ENCODE data around the gene MACROH2A2.
A peak's percentile ranks its signal among the peaks of the same experiment; 100 is the strongest.

The MACROH2A2 gene

DNA sequence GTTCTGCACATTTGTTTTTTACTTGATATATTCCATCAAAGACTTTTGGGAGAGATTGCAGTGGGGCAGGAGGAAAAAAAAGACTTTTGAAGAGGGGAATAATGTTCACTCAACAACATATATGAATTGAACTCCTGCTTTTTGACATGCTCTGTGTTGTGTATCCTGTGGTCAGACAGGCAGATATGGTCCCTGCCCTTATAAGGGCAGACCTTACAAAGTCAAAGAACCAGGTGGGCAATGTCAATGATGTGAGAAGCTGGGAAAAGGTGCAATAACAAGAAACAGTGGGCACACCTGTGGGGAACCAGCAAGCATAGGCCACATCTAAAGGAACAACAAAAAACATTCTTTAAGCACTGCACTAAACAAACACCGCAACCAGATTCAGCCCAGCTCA, 71.8 kb downstream of the MACROH2A2 start:
- no peak overlapping the region for H3K4me3 Mint-ChIP-seq
- H3K9me3 Mint-ChIP-seq (ENCODE audit: low read depth), result no peaks in the 10 kb centered on the region
- H3K36me3 Mint-ChIP-seq, result peaks cover 2% of the 10 kb centered on the region
- H3K27me3 Mint-ChIP-seq, result no peaks in the 10 kb centered on the region
- H3K4me1 Mint-ChIP-seq (ENCODE audit: low read depth), result no peaks in the 10 kb centered on the region
- no peak overlapping the region for H3K27ac Mint-ChIP-seq

DNA sequence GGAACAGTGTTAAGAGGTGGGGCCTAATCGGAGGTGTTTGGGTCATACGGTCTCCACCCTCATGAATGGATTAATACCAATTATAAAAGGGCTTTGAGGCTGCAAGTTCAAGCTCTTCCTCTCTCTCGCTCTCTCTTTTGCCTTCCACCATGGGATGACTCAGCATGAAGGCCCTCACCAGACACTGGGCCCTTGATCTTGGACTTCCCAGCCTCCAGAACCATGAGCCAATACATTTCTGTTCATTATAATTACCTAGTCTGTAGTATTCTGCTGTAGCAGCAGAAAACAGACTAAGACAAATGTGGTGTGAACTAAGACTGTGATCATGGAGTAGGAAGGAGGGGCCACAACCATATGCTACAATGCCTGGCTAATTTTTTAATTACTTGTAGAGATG, 72.3 kb downstream of the MACROH2A2 start:
- no peak overlapping the region for H3K27ac Mint-ChIP-seq
- H3K4me3 Mint-ChIP-seq, result no peak overlapping the region
- no peaks in the 10 kb centered on the region for H3K4me1 Mint-ChIP-seq (ENCODE audit: low read depth)
- H3K27me3 Mint-ChIP-seq, result no peaks in the 10 kb centered on the region
- no peaks in the 10 kb centered on the region for H3K9me3 Mint-ChIP-seq (ENCODE audit: low read depth)
- peaks cover 2% of the 10 kb centered on the region for H3K36me3 Mint-ChIP-seq

DNA sequence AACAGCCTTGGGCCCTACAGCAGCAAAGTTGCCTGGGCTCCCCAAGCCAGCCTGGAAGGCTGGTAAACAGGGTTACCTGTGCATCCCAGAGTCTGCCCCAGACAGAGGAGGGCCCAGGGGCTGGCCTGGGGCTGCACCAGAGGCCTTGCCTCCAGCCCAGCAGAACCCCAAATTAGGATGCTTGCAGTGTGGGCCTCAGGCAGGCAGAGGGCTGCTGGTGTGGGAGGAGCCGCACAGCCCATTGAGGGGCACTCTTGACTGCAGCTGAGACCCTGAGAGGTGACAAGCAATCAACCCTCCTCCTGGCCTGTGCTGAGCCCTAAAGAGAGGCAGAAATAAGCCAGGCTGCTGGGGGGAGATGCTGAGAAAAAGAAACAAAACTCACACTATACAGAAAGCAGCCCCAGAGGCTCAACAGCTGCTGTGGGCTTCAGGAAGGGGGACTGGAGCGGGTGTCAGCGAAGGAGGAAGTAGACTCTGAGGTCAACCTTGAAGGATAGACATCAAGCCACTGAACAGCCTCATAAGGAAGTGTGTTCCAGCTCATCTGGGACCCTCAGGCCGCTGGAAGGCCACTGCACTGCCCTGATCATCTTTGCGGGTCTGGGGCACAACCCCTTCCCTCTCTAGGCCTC, 73.4 kb downstream of the MACROH2A2 start:
- Mint-ChIP-seq H3K27ac (no peak overlapping the region), H3K27me3 (no peaks in the 10 kb centered on the region), H3K9me3 (ENCODE audit: low read depth) (no peaks in the 10 kb centered on the region), H3K36me3 (peaks cover 7% of the 10 kb centered on the region), H3K4me3 (no peak overlapping the region), H3K4me1 (ENCODE audit: low read depth) (peaks cover 7% of the 10 kb centered on the region)

- Mint-ChIP-seq H3K4me1 (ENCODE audit: low read depth) (peaks cover 10% of the 10 kb centered on the region), H3K27me3 (no peaks in the 10 kb centered on the region), H3K4me3 (no peak overlapping the region), H3K27ac (no peak overlapping the region), H3K36me3 (peaks cover 7% of the 10 kb centered on the region), H3K9me3 (ENCODE audit: low read depth) (no peaks in the 10 kb centered on the region)
Measured at GRCh38 chr10:70126700-70127395, 74.2 kb downstream of the MACROH2A2 start.

GRCh38 chr10:70130878-70131559, 78.4 kb downstream of the MACROH2A2 start:
- Mint-ChIP-seq H3K36me3 (peaks cover 5% of the 10 kb centered on the region), H3K9me3 (ENCODE audit: low read depth) (no peaks in the 10 kb centered on the region), H3K27me3 (no peaks in the 10 kb centered on the region), H3K27ac (no peak overlapping the region), H3K4me3 (peak overlapping the region; percentile 63), H3K4me1 (ENCODE audit: low read depth) (peaks cover 28% of the 10 kb centered on the region)

GRCh38 chr10:70131560-70131937, 78.9 kb downstream of the MACROH2A2 start:
- H3K27ac Mint-ChIP-seq, result peak overlapping the region; percentile 90
- peak overlapping the region; percentile 89 for H3K4me3 Mint-ChIP-seq
- peaks cover 29% of the 10 kb centered on the region for H3K4me1 Mint-ChIP-seq (ENCODE audit: low read depth)
- H3K9me3 Mint-ChIP-seq (ENCODE audit: low read depth), result no peaks in the 10 kb centered on the region
- peaks cover 5% of the 10 kb centered on the region for H3K36me3 Mint-ChIP-seq
- H3K27me3 Mint-ChIP-seq, result no peaks in the 10 kb centered on the region

- Mint-ChIP-seq H3K4me3 (peak within 1 kb of the TSS; percentile 89), H3K9me3 (ENCODE audit: low read depth) (no peaks in the 10 kb centered on the region), H3K27ac (peak within 1 kb of the TSS; percentile 91), H3K27me3 (no peaks in the 10 kb centered on the region), H3K36me3 (peaks cover 5% of the 10 kb centered on the region), H3K4me1 (ENCODE audit: low read depth) (peaks cover 36% of the 10 kb centered on the region)
Measured at GRCh38 chr10:70132098-70133029, 79.7 kb downstream of the MACROH2A2 start, which contains the start of gene AIFM2. AIFM2 (minus strand) TSS chr10:70132825; CDS start chr10:70124084, 8,741 bp downstream.

- H3K36me3 Mint-ChIP-seq, result peaks cover 5% of the 10 kb centered on the region
- H3K27ac Mint-ChIP-seq, result peak overlapping the region; percentile 66
- H3K27me3 Mint-ChIP-seq, result no peaks in the 10 kb centered on the region
- peaks cover 41% of the 10 kb centered on the region for H3K4me1 Mint-ChIP-seq (ENCODE audit: low read depth)
- H3K4me3 Mint-ChIP-seq, result no peak overlapping the region
- no peaks in the 10 kb centered on the region for H3K9me3 Mint-ChIP-seq (ENCODE audit: low read depth)
Measured at GRCh38 chr10:70135046-70135445, 82.4 kb downstream of the MACROH2A2 start.

GRCh38 chr10:70135684-70136083, 83.0 kb downstream of the MACROH2A2 start:
- H3K4me3 Mint-ChIP-seq, result no peak overlapping the region
- peaks cover 4% of the 10 kb centered on the region for H3K36me3 Mint-ChIP-seq
- H3K4me1 Mint-ChIP-seq (ENCODE audit: low read depth), result peaks cover 40% of the 10 kb centered on the region
- no peaks in the 10 kb centered on the region for H3K9me3 Mint-ChIP-seq (ENCODE audit: low read depth)
- H3K27me3 Mint-ChIP-seq, result no peaks in the 10 kb centered on the region
- no peak overlapping the region for H3K27ac Mint-ChIP-seq

DNA sequence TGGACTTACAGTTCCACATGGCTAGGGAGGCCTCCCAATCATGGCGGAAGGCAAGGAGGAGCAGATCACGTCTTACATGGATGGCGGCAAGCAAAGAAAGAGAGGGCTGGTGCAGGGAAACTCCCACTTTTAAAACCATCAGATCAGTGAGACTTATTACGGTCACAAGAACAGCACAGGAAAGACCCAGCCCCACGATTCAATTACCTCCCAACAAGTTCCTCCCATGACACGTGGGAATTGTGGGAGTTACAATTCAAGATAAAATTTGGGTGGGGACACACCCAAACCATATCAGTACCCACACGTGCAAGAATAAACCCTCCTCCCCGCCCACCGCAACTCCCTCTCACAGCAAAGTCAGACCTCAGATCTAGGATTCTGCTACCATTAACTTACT, 84.5 kb downstream of the MACROH2A2 start:
- Mint-ChIP-seq H3K4me3 (no peak overlapping the region), H3K27me3 (no peaks in the 10 kb centered on the region), H3K9me3 (ENCODE audit: low read depth) (no peaks in the 10 kb centered on the region), H3K4me1 (ENCODE audit: low read depth) (peaks cover 36% of the 10 kb centered on the region), H3K36me3 (peaks cover 4% of the 10 kb centered on the region), H3K27ac (no peak overlapping the region)

- Mint-ChIP-seq H3K27me3 (no peaks in the 10 kb centered on the region), H3K36me3 (peaks cover 4% of the 10 kb centered on the region), H3K4me1 (ENCODE audit: low read depth) (peaks cover 34% of the 10 kb centered on the region), H3K27ac (peak overlapping the region; percentile 61), H3K9me3 (ENCODE audit: low read depth) (no peaks in the 10 kb centered on the region), H3K4me3 (no peak overlapping the region)
Measured at GRCh38 chr10:70137927-70138883, 85.6 kb downstream of the MACROH2A2 start.

DNA sequence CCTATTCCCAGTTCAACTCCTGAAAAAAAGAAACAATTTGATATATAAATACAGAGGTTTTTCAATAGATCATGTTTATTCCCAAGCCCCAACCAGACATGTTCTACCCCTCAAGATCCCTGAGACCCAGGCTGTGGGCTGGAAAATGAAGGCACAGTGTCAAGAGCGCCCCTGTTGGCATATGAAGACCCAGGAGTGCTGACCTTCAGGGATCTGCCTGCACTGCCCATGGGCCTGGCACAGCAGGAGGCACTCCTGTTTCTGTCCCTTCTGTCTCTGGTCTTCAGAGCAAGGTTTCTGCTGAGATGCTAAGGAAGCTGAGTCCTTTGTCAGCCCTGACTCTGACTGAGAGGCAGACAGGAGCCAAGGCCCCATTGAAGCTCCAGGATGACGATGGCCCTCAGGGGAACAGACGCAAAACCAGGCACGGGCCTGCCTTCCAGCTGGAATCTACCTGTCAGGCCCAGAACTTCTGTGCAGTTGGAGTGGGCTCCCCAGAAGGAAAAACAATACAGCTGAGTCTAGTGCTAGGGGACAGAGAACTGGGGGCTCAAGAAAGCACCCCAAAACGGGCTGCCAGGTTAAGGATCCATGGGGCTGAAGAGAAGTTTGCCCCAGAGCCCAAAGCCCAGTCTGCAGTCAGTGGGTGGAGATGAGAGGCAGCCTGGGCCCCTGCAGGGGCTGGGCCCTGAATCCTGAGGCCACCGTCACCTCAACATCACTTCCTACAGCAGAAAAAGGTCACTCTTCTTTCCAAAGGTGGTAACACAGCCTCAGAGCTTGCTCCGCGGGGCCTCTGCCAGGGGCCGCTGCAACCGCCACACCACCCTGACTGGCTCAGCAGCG, 86.7 kb downstream of the MACROH2A2 start:
- Mint-ChIP-seq H3K9me3 (ENCODE audit: low read depth) (no peaks in the 10 kb centered on the region), H3K36me3 (peaks cover 4% of the 10 kb centered on the region), H3K27ac (peak overlapping the region; percentile 50), H3K4me3 (no peak overlapping the region), H3K27me3 (no peaks in the 10 kb centered on the region), H3K4me1 (ENCODE audit: low read depth) (peaks cover 42% of the 10 kb centered on the region)

DNA sequence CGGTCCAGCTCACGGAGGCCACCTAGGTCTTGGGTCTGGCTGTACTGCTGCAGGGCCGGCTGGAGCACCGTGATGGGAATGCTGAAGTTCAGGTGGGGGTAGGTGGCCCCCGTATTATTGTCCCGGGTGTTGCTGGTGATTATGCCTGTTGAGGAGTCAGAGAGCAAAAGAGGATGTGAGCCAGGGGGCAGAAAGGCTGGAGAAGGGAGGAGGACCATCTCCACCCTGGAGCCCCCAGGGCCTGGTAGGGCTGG, 87.3 kb downstream of the MACROH2A2 start:
- Mint-ChIP-seq H3K27ac (no peak overlapping the region), H3K4me1 (ENCODE audit: low read depth) (peaks cover 47% of the 10 kb centered on the region), H3K9me3 (ENCODE audit: low read depth) (no peaks in the 10 kb centered on the region), H3K36me3 (peaks cover 4% of the 10 kb centered on the region), H3K27me3 (no peaks in the 10 kb centered on the region), H3K4me3 (no peak overlapping the region)

All from activated naive CD8-positive, alpha-beta T cell (primary cell).